ENCODE data around the gene KLHL33. TPM values are rescaled to one million over a fixed set of nuclear protein-coding genes. Genes with fewer than 3 reads are reported as not detected.

KLHL33 gene
- total RNA-seq, 2 experiments from 2014 or later = 0.06 to 0.11 TPM

GRCh38 chr14:20424851-20425250, 11.1 kb downstream of the KLHL33 start:
- ChIA-PET CTCF (interaction anchor here (2.1 kb wide), 1 partner anchor 9 kb away, joined by 9 read pairs; no protein-coding TSS in a partner anchor), POLR2A (no interaction called here)

- POLR2A ChIA-PET = no interaction called here
- CTCF ChIA-PET = interaction anchor here (0.6 to 1.1 kb wide), 2 partner anchors 66 to 124 kb away, joined by 3 read pairs; no protein-coding TSS in a partner anchor
Observed at GRCh38 chr14:20422886-20423285, 13.1 kb downstream of the KLHL33 start.

GRCh38 chr14:20421267-20421666, 14.7 kb downstream of the KLHL33 start:
- CTCF ChIA-PET = no interaction called here
- POLR2A ChIA-PET = no interaction called here

- POLR2A ChIA-PET = interaction anchor here (0.5 kb wide), 1 partner anchor 77 kb away, joined by 5 read pairs; no protein-coding TSS in a partner anchor
- CTCF ChIA-PET = interaction anchor here (1.1 kb wide), 1 partner anchor 191 kb away, joined by 3 read pairs; no protein-coding TSS in a partner anchor
Observed at GRCh38 chr14:20419419-20419818, 16.5 kb downstream of the KLHL33 start.

GRCh38 chr14:20418501-20418909, 17.5 kb downstream of the KLHL33 start:
- POLR2A ChIA-PET = no interaction called here
- CTCF ChIA-PET = no interaction called here

- ChIA-PET CTCF (interaction anchor here (0.6 to 0.7 kb wide), 3 partner anchors 15 to 686 kb away, joined by 3 read pairs; no protein-coding TSS in a partner anchor), POLR2A (no interaction called here)
Observed at GRCh38 chr14:20417250-20418186, 18.4 kb downstream of the KLHL33 start.

- ChIA-PET CTCF (interaction anchor here (1.0 to 2.8 kb wide), 13 partner anchors 9 to 194 kb away, joined by 3 to 21 read pairs (median 4); partner anchors contain the start of genes APEX1 and PIP4P1), POLR2A (interaction anchor here (0.5 to 1.1 kb wide), 2 partner anchors 13 to 39 kb away, joined by 3 to 4 read pairs; partner anchors contain the start of gene APEX1)
Observed at GRCh38 chr14:20416223-20416622, 19.7 kb downstream of the KLHL33 start.

- ChIA-PET POLR2A (interaction anchor here (0.5 to 1.1 kb wide), 2 partner anchors 13 to 40 kb away, joined by 3 to 4 read pairs; partner anchors contain the start of gene APEX1), CTCF (interaction anchor here (0.7 to 2.8 kb wide), 15 partner anchors 9 to 194 kb away, joined by 3 to 21 read pairs (median 4); partner anchors contain the start of genes APEX1 and PIP4P1)
Observed at GRCh38 chr14:20415782-20416206, 20.2 kb downstream of the KLHL33 start.

- POLR2A ChIA-PET = interaction anchor here (0.6 to 2.4 kb wide), 4 partner anchors 42 to 73 kb away, joined by 3 to 15 read pairs (median 6); partner anchors contain the start of genes APEX1, PARP2 and PNP
- CTCF ChIA-PET = interaction anchor here (1.1 to 2.8 kb wide), 6 partner anchors 9 to 86 kb away, joined by 3 to 21 read pairs (median 4); partner anchors contain the start of genes APEX1 and PARP2
Observed at GRCh38 chr14:20413744-20414082, 22.3 kb downstream of the KLHL33 start.

- ChIA-PET POLR2A (interaction anchor here (0.6 to 2.4 kb wide), 6 partner anchors 42 to 310 kb away, joined by 3 to 15 read pairs (median 4); partner anchors contain the start of genes APEX1, PARP2 and PNP), CTCF (interaction anchor here (1.1 to 1.9 kb wide), 5 partner anchors 8 to 85 kb away, joined by 3 to 5 read pairs (median 3); partner anchors contain the start of gene PARP2)
Observed at GRCh38 chr14:20412876-20413743, 22.9 kb downstream of the KLHL33 start, which contains the start of gene TEP1. Gene TEP1 (minus strand): TSS chr14:20413501. CDS start chr14:20408439, 5,062 bp downstream.

GRCh38 chr14:20412411-20412810, 23.6 kb downstream of the KLHL33 start:
- POLR2A ChIA-PET = interaction anchor here (0.6 to 2.4 kb wide), 5 partner anchors 43 to 311 kb away, joined by 3 to 15 read pairs (median 5); partner anchors contain the start of genes APEX1, PARP2 and PNP
- CTCF ChIA-PET = interaction anchor here (1.1 to 1.9 kb wide), 2 partner anchors 11 to 69 kb away, joined by 5 read pairs; partner anchors contain the start of gene PARP2

- CTCF ChIA-PET = no interaction called here
Observed at GRCh38 chr14:20409226-20409625, 26.7 kb downstream of the KLHL33 start.

GRCh38 chr14:20403521-20403920, 32.4 kb downstream of the KLHL33 start:
- ChIA-PET POLR2A (no interaction called here), CTCF (interaction anchor here (0.6 to 3.2 kb wide), 2 partner anchors 12 to 57 kb away, joined by 4 to 15 read pairs; no protein-coding TSS in a partner anchor)

More at GRCh38 chr14:20409226-20409625, 26.7 kb downstream of the KLHL33 start:
- POLR2A ChIA-PET = no interaction called here

GRCh38 chr14:20400965-20401593, 34.9 kb downstream of the KLHL33 start:
- ChIA-PET POLR2A (interaction anchor here (1.6 kb wide), 1 partner anchor 58 kb away, joined by 4 read pairs; the partner anchor contains the start of gene PARP2), CTCF (interaction anchor here (0.9 to 1.4 kb wide), 3 partner anchors 12 to 69 kb away, joined by 3 to 5 read pairs (median 3); partner anchors contain the start of genes PNP and TEP1)

- CTCF ChIA-PET = interaction anchor here (1.3 to 1.4 kb wide), 2 partner anchors 13 to 69 kb away, joined by 3 to 5 read pairs; partner anchors contain the start of genes PNP and TEP1
- POLR2A ChIA-PET = interaction anchor here (1.6 kb wide), 1 partner anchor 57 kb away, joined by 4 read pairs; the partner anchor contains the start of gene PARP2
Observed at GRCh38 chr14:20400589-20400964, 35.4 kb downstream of the KLHL33 start.

GRCh38 chr14:20397511-20397910, 38.5 kb downstream of the KLHL33 start:
- ChIA-PET POLR2A (no interaction called here), CTCF (no interaction called here)

GRCh38 chr14:20391505-20391904, 44.5 kb downstream of the KLHL33 start:
- ChIA-PET POLR2A (no interaction called here), CTCF (no interaction called here)

- ChIA-PET CTCF (interaction anchor here (0.8 kb wide), 1 partner anchor 17 kb away, joined by 3 read pairs; no protein-coding TSS in a partner anchor), POLR2A (no interaction called here)
Observed at GRCh38 chr14:20388159-20388558, 47.8 kb downstream of the KLHL33 start.
